ENCODE results near the gene TTC21B.

Gene TTC21B

GRCh38 chr2:165843351-165843750 lies 110.2 kb downstream of the TTC21B start:
- TF ChIP-seq USF1 (IDR thresholded peaks at IDR 0.05) = no peak

- no peak for TF ChIP-seq REST (IDR thresholded peaks at IDR 0.05; ENCODE audit: low read depth)
- TF ChIP-seq ZBTB7A (IDR thresholded peaks at IDR 0.05; ENCODE audit: low read depth) = no peak
- no peak for TF ChIP-seq RAD21 (IDR thresholded peaks at IDR 0.05; ENCODE audit: low read depth)
- no peak for TF ChIP-seq MAX (IDR thresholded peaks at IDR 0.05)
- no peak for TF ChIP-seq FOXM1 (IDR thresholded peaks at IDR 0.05; ENCODE audit: borderline replicate concordance, low read depth)
- no peak for TF ChIP-seq TCF12 (IDR thresholded peaks at IDR 0.05; ENCODE audit: low read depth)
Measured at GRCh38 chr2:165840333-165840958, 113.1 kb downstream of the TTC21B start.

- TF ChIP-seq MAX (IDR thresholded peaks at IDR 0.05) = no peak
- TF ChIP-seq ZBTB7A (IDR thresholded peaks at IDR 0.05; ENCODE audit: low read depth) = no peak
- no peak for TF ChIP-seq TCF12 (IDR thresholded peaks at IDR 0.05; ENCODE audit: low read depth)
- TF ChIP-seq FOXM1 (IDR thresholded peaks at IDR 0.05; ENCODE audit: borderline replicate concordance, low read depth) = no peak
- TF ChIP-seq YY1 (IDR thresholded peaks at IDR 0.05; ENCODE audit: low read depth) = no peak
- no peak for TF ChIP-seq CEBPB (IDR thresholded peaks at IDR 0.05)
- no peak for TF ChIP-seq CREB1 (IDR thresholded peaks at IDR 0.05; ENCODE audit: low read depth)
- TF ChIP-seq USF1 (IDR thresholded peaks at IDR 0.05) = no peak
- no peak for TF ChIP-seq NFIC (IDR thresholded peaks at IDR 0.05)
- no peak for TF ChIP-seq REST (IDR thresholded peaks at IDR 0.05; ENCODE audit: low read depth)
Measured at GRCh38 chr2:165839610-165840009, 114.0 kb downstream of the TTC21B start.

- no peak for TF ChIP-seq EGR1 (IDR thresholded peaks at IDR 0.05)
- no peak for TF ChIP-seq MAX (IDR thresholded peaks at IDR 0.05)
- no peak for TF ChIP-seq USF1 (IDR thresholded peaks at IDR 0.05)
- TF ChIP-seq EP300 (IDR thresholded peaks at IDR 0.05; ENCODE audit: borderline replicate concordance) = no peak
- TF ChIP-seq TEAD4 (IDR thresholded peaks at IDR 0.05) = no peak
- no peak for TF ChIP-seq YY1 (IDR thresholded peaks at IDR 0.05; ENCODE audit: low read depth)
- TF ChIP-seq REST (IDR thresholded peaks at IDR 0.05; ENCODE audit: low read depth) = no peak
- no peak for TF ChIP-seq NFIC (IDR thresholded peaks at IDR 0.05)
- no peak for TF ChIP-seq RAD21 (IDR thresholded peaks at IDR 0.05; ENCODE audit: low read depth)
- no peak for TF ChIP-seq CREB1 (IDR thresholded peaks at IDR 0.05; ENCODE audit: low read depth)
- TF ChIP-seq FOXM1 (IDR thresholded peaks at IDR 0.05; ENCODE audit: borderline replicate concordance, low read depth) = no peak
- no peak for TF ChIP-seq ZBTB7A (IDR thresholded peaks at IDR 0.05; ENCODE audit: low read depth)
- no peak for TF ChIP-seq CEBPB (IDR thresholded peaks at IDR 0.05)
- TF ChIP-seq TAF1 (IDR thresholded peaks at IDR 0.05; ENCODE audit: low read depth) = no peak
- TF ChIP-seq TCF12 (IDR thresholded peaks at IDR 0.05; ENCODE audit: low read depth) = no peak
Measured at GRCh38 chr2:165837122-165837521, 116.5 kb downstream of the TTC21B start.
